Osteocyte (in vitro differentiated cells): ENCODE data around the gene CDC42EP5. TPM values are rescaled to one million over a fixed set of nuclear protein-coding genes. Genes with fewer than 3 reads are reported as not detected.
A peak's percentile ranks its signal among the peaks of the same experiment; 100 is the strongest.

Experiments
- DNase-seq: peaks from one replicate; pipeline ENCODE4 v3.0.0; 2021; ENCODE audit warnings: mixed read lengths; ENCODE audit not compliant: unreplicated experiment; ENCODE audit errors: extremely low spot score
- H3K27ac Mint-ChIP-seq: one replicate; pipeline ENCODE4 v1.8.0; 2021; ENCODE audit warnings: mild to moderate bottlenecking, mixed read lengths; ENCODE audit not compliant: unreplicated experiment
- H3K27me3 Mint-ChIP-seq: one replicate; pipeline ENCODE4 v1.8.0; 2021; ENCODE audit warnings: mixed read lengths; ENCODE audit not compliant: unreplicated experiment
- H3K36me3 Mint-ChIP-seq: one replicate; pipeline ENCODE4 v1.8.0; 2021; ENCODE audit warnings: mixed read lengths; ENCODE audit not compliant: unreplicated experiment
- H3K4me1 Mint-ChIP-seq: one replicate; pipeline ENCODE4 v1.8.0; 2021; ENCODE audit warnings: mixed read lengths; ENCODE audit not compliant: unreplicated experiment
- H3K4me3 Mint-ChIP-seq: one replicate; pipeline ENCODE4 v1.8.0; 2021; ENCODE audit warnings: mild to moderate bottlenecking, moderate library complexity, mixed read lengths; ENCODE audit not compliant: unreplicated experiment
- H3K9me3 Mint-ChIP-seq: one replicate; pipeline ENCODE4 v1.8.0; 2021; ENCODE audit warnings: mixed read lengths; ENCODE audit not compliant: unreplicated experiment
- CTCF ChIP-seq: fragments of 200-600 bp; sonication (generic); IDR thresholded peaks from 2 replicates; pipeline ENCODE4 v1.5.0; 2021; ENCODE audit warnings: antibody characterized with exemption, mild to moderate bottlenecking, moderate library complexity
- total RNA-seq: library from RNA; stranded (reverse); gene quantifications from 2 replicates; pipeline ENCODE4 v1.2.1, GENCODE V29; 2021

The CDC42EP5 gene
- total RNA-seq, 1 donor from 2014 or later, result 85.4 TPM

- Mint-ChIP-seq H3K4me1 (peaks cover 37% of the 10 kb centered on the region), H3K9me3 (no peaks in the 10 kb centered on the region), H3K36me3 (peaks cover 12% of the 10 kb centered on the region), H3K4me3 (peak overlapping the region; percentile 26), H3K27me3 (no peaks in the 10 kb centered on the region), H3K27ac (peak overlapping the region; percentile 69)
- no peak for DNase-seq
- no peak for TF ChIP-seq CTCF
Measured at GRCh38 chr19:54465426-54466109, 7.5 kb downstream of the CDC42EP5 start.

DNA sequence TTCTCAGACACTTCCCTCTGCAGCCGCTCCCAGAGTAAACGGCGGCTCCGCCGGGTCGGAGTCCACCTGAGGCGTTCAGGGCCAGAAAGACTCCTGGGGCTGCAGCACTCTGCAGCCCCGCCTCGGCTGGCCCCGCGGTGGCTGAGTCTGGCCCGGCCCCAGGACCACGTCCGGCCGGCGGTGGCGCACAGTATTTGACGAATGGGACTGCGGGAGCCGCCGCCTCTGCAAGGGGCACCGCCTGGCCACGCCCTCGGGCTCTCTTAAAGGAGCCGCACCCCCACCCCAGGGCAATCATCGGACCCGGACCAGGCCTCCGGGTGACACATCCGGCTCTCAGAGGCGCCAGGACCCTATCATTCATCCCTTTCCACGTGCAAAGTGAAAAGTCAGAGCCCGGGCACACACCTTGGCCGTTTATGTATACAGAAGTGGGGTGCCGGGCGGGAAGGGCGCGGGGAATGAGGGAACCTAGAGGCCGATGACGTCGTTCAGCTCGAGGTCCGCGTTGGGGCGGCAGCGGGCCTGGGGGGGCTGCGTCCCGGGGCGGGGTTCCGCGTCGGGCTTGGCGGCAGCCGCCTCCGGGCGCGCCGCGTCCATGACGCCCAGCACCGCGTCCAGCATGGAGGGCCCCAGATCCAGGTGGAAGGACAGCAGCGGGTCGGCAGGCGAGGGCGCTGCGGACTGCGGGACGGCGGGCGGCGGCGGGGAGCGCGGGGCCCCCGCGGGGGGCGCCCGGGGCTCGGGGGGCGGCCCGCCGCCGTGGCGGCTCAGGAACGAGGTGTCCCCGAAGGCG is 8.3 kb downstream of the CDC42EP5 start:
- Mint-ChIP-seq H3K9me3 (no peaks in the 10 kb centered on the region), H3K27me3 (no peaks in the 10 kb centered on the region), H3K27ac (peak overlapping the region; percentile 98), H3K4me1 (peaks cover 30% of the 10 kb centered on the region), H3K36me3 (peaks cover 10% of the 10 kb centered on the region), H3K4me3 (peak overlapping the region; percentile 82)
- TF ChIP-seq CTCF, result no peak
- peak; percentile 95 for DNase-seq

DNA sequence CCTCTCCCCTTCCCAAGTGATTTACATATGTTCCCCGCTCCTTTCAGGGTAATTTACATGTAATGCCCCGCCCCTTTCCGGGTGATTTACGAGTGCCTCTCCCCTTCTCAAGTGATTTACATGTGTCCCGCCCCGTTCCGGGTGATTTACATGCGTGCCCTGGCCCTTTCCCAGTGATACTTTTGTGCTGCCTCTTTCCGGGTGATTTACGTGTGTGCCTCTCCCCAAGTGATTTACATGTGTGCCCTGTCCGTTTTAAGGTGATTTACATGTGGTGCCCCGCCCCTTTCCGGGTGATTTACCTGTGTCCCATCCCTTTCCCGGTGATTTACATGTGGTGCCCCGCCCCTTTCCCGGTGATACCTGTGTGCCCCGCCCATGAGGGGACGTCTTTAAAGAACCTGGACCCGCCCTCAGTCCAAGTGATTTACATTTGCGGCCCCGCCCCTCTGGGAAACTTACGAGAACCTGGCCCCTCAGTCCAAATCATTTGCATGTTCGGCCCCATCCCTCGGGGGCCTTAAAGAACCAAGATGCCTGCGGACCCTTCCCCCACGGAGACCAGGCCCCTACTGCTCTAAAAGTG is 9.0 kb downstream of the CDC42EP5 start:
- Mint-ChIP-seq H3K4me1 (peaks cover 31% of the 10 kb centered on the region), H3K36me3 (peaks cover 10% of the 10 kb centered on the region), H3K27ac (peak overlapping the region; percentile 98), H3K27me3 (no peaks in the 10 kb centered on the region), H3K9me3 (no peaks in the 10 kb centered on the region), H3K4me3 (peak overlapping the region; percentile 82)
- DNase-seq, result no peak
- no peak for TF ChIP-seq CTCF

DNA sequence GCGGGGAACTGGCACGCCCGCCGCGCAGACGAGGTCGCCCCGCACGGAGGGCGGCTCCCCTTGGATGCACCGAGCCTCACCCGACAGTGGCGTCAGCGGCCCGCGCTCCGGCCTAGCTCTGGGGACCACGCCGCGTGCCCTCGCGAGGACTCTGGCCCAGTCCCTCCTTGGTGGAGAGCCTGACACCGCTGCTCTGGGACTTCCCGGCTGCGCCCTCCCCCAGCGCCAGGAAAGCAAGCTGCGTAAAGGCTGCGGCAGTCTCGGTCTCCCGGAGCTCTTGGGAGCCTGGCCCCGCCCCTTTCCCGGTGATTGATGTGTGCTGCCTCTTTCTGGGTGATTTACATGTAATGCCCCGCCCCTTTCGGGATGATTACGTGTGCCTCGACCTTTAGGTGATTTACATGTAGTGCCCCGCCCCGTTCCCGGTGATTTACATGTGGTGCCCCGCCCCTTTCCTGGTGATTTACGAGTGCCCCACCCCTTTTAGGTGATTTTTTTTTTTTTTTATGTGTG is 9.5 kb downstream of the CDC42EP5 start, which contains the start of gene LENG9:
TSS of gene LENG9 (minus strand) at position 248 of the 513 bp plus-strand sequence. CDS start 252 bp downstream, outside the sequence.
- peaks cover 33% of the 10 kb centered on the region for H3K4me1 Mint-ChIP-seq
- peak within 1 kb of the TSS; percentile 82 for H3K4me3 Mint-ChIP-seq
- no peaks in the 10 kb centered on the region for H3K9me3 Mint-ChIP-seq
- peaks cover 16% of the 10 kb centered on the region for H3K36me3 Mint-ChIP-seq
- H3K27ac Mint-ChIP-seq, result peak within 1 kb of the TSS; percentile 98
- H3K27me3 Mint-ChIP-seq, result no peaks in the 10 kb centered on the region
- peak; percentile 99 for DNase-seq
- no peak for TF ChIP-seq CTCF
